GM18519 (cell line): ENCODE data around the gene RGCC.
A peak's percentile ranks its signal among the peaks of the same experiment; 100 is the strongest.

ENCODE experiments used
- ATAC-seq: cut with Tn5 transposase; IDR thresholded peaks from one replicate; pipeline ENCODE4 v1.9.1; 2021; ENCODE audit warnings: mild to moderate bottlenecking, moderate library complexity; ENCODE audit not compliant: unreplicated experiment, low FRiP score

The RGCC gene

DNA sequence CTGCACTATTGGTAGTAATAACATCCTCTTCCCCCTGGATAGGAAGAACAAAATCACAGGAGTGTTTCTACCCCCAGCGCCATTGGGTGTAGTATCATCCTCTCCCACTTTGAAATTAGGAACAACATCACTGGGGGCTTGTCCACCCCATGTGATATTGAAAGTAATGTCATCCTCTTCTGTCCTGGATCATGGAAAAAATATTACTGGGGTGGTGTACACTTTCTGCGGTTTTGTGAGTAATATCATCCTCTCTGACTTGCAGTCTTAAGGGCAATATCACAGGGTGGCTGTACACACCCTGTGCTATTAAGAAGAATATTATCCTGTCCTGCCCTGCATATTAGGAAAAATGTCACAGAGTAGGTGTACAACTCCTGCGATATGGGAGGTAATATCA is 4.9 kb upstream of the RGCC start:
- no peak for ATAC-seq

- no peak for ATAC-seq
Observed at GRCh38 chr13:41453620-41454019, 3.7 kb upstream of the RGCC start.

GRCh38 chr13:41454170-41454569 is 3.2 kb upstream of the RGCC start:
- ATAC-seq = no peak

DNA sequence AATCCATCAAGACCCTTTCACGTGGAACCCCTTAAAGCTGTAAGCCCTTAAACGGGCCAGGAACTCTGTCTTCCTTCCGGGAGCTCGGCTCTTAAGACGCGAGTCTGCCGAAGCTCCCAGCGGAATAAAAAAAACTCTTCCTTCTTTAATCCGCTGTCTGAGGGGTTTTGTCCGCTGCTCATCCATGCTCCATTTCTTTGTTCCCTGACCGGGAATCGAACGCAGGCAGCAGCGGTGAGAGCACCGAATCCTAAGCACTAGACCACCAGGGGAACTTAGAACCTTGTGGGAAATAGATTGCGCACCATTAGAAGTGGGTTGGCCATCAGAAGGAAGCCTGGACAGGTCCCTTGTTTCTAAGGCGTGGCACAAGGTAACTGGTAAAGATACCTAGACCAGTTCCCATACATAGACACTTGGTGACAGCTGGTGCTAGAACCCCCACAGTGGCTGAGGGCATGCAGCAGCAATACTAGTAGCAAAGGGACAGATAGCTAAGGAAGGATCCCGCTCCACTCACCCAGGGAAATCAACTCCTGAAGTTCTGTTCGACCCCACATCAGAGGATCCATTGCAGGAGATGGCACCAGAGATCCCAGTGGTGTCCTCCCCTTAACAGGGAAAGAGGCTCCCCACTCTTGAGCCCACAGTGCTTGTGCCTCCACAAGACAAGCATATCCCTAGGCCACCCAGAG is 1.5 kb upstream of the RGCC start:
- no peak for ATAC-seq

DNA sequence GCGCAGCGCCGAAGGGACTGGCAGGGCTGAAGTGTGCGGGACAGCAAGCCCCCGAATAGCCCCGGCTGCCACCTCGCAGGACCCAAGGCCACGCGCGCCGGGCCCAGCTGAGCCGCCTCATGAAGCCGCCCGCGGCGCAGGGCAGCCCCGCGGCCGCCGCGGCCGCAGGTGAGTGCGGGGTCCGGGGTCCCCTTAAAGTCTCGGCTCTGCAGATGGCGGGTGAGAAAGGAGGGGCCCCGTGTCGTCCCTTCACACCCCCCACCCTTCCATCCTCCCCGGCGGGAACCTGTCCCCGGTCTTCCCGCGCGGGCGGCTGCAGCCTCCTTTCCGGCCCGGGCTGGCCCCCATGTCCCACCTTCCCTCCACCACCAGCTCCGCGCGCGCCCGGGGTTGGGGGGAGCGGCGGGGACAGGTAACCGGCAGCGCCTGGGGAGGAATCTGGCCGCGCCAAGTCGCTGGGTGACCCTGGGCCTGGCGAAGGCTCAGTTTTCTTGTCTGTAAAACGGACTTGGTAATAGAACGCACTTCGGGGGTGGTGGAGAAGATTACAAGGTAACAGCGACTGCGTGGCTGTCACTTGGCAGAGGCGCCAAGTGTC is 338 bp downstream of the RGCC start:
- ATAC-seq = no peak

GRCh38 chr13:41458187-41458760 is 924 bp downstream of the RGCC start:
- no peak for ATAC-seq

DNA sequence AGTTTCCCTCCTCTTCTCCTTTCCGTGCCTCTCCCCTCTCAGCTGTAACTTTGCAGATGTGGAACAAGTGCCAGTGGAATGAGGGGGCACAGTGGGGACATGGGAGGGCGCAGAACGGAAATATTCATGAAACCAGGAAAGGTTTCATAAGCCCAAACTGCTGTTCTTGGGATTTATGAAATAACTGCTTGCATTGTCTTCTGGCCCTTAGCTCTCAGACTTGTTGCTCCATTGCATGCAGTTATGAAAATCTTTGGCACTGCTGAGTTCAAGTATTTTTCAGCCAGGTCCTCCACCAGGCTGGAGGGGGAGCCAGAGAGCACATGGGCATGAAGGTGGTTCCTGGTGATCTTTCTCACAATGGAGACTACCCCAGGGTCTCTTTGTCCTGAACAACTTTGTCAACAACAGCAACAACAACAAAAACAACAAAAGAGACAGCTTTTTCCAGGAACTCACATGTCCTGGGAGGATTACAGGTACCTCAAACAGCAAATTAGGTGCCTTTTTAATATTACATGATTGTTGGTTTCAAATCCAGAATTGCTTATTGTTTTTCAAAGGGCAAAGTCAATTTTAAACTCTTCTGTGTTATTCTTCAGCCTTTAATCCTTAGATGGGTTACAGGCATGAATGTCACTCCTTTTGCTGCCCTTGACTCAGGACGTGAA is 1.5 kb downstream of the RGCC start:
- no peak for ATAC-seq

- no peak for ATAC-seq
Observed at GRCh38 chr13:41459432-41460073, 2.2 kb downstream of the RGCC start.

DNA sequence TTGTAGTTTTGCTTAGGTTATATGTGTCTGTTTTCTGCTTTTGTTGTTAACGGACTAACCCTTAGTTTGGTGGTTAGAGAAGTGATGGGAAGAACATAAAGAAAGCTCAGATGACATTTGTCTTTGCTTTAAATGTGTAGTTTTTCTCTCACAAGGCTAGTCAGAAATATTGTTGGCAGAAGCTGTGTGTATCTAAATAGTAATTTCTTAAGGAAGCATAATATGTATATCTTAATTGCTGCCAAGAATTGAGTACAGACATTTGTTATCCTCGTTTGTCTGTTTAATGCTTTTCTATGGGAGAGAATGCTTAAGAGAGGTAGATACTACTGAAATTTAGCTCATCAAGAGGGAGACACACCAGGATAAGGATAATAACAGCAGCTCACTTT is 2.7 kb downstream of the RGCC start:
- no peak for ATAC-seq

DNA sequence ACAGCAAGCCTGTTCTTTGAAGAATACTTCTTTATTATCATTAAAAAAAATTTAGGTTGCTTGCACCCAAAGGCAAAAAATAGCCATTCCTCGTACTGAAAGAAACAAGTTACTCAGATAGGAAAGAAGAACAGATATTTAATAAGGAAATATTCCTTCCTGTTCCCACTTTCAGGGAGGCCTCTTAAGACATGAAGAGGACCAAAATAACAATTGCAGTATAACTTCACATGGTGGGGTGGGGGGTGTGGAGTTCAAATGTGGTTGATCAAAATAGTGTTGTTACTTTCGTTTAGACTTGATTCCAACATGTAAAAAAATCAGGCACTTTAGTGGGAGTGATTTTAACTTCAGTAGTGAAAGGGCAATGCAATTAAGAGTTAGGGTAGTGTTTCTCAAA is 3.6 kb downstream of the RGCC start:
- ATAC-seq = no peak

DNA sequence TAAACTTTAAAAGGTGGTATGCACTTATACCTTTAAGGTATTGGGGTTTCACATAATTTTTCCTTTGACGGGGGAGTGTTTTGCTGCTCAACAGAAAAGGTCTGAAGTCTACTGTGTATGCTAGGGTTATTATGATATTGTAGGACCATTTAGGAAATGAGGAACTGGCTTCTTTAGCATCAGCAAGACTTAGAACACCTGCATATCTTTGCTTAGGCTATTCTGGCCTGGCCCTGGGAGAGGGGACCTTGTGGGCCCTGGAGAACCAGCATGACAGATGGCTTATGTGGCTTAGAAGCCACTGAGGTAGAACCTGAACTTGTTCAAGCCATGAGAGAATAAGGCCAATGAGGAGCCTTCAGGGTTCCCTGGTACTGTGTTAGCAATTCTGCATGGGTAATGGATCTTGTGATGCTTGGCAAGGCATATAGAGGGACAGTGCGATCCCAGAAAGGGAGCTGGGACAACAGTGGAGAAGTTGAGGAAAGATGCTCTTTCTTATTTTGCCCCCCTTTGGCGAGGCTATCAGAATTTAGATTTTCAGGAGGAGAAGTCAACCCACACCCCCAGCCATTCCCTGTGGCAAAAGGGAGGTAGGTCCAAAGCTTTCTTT is 4.3 kb downstream of the RGCC start:
- no peak for ATAC-seq

DNA sequence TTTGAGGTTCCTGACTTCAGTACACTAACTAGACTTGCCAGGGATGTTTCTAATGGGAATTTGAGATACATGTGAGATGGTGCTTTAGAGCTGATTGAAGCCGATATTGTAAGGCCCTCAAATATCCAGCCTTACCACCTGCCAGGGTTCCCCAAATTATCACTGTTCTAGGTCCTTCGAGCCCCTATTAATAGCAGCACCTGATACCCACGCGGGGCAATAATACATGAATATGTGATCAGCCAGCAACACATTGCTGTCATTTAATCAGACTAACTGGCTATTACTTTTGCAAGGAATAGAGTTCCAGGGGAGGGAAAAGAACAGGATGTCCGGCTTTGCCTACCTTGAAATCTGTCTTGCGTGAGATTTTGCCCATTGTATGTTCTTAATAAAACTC is 5.1 kb downstream of the RGCC start:
- ATAC-seq = no peak

DNA sequence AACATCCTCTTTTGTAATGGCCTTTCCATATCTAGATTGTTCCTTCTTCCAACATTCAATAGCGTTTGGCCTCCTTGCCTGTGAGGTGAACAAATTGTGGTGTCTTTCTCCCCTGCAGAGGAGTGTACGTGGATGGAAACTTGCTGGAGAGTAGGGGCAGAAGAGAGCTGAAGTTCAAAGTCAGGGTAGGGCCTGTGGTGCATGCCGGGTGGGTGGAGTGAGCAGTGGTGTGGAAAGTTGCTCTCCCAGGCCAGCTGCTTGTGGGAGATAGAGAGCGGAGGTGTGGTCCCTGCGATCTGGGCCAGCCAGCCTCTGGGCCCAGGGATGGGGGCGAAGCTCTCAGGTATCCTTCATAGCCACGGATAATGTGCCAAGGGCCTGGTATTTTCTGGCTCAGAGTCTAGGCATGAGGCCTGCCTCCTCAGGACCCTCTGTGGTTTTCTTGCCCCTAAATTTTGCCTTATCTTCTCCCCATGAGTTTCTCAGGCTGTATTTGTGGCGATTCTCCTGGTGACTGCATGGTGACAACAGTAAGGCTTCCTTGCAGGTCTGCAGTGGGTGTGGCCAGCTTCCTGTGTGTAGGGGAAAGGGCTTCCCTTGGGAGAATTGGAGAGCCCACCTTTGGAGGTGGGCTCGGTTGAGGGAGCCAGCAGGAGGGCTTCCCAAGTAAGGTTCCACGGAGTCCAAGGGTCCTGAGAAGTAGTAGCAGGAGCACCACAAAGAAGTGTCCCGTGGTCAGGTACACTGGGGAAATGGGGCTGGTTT is 6.7 kb downstream of the RGCC start:
- ATAC-seq = no peak

DNA sequence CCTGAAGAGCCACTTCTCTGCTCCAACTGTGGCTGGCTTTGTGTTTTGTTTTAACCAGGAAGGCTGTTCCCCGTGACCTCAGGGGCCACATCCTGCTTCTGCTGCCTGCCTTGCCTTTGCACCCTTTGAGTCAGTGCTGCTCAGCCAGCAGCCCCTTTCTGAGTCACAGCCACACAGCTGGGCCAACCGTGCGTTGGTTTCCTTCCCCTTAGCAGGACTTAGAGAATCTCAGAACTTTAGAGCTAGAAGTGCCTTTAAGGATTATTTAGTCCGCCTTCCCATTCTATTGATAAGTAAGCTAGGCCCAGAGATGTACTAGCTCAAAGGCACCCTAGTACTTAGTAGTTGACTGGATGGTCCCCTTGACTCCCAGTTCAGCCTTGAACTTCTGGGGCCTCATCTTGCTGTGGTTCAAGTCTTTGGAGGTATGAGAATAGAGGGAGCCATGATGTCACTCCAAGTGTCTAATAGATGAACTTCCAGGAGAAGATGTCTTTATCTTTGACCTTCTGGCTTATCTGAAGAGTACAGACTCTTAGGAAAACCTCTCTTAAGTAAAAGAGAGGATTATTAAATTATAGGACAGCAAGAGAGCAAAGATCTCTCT is 8.0 kb downstream of the RGCC start:
- ATAC-seq = peak; percentile 87

DNA sequence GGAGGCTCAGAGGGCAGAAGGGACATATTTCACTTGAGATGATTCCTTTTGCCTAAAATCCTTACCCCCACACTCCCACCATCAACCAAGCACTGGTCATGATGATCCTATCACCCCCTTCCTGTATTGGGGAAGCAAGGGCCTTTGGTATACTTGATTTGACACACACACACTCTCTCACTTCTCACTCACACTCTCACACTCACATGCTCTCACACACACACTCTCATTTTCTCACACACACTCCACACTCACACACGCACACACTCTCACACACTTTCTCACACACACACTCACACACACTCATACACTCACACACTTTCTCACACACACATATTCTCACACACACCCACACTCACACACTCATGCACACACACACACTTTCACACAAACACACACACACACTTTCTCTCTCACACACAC is 8.6 kb downstream of the RGCC start:
- ATAC-seq = no peak

DNA sequence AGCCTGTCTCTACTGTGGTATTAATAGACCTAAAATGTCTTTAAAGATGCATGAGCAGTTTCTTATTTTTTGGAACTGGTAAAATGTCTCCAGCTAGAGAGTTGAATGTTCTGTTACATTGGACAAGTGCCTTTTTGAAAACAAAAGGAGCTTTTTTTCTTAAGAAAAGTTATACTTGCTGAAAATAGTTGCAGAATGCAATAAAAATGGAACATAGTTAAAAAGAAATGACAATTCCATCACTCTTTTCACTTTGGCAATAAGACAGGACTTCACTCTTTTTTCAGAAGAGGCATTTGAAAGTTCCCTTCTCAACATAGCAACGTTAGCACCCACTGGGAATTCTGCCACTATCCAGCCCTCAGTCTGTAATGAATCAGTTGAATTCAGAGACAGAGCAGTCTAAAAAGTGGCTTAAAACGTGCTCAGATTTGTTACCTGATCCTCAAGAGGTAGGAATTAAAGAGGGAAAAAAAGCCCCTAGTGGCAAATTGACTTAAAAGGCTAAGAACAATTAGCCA is 10.1 kb downstream of the RGCC start:
- no peak for ATAC-seq

GRCh38 chr13:41468631-41469030 is 11.3 kb downstream of the RGCC start:
- no peak for ATAC-seq

GRCh38 chr13:41470196-41470595 is 12.8 kb downstream of the RGCC start:
- ATAC-seq = no peak

GRCh38 chr13:41471785-41472184 is 14.4 kb downstream of the RGCC start:
- ATAC-seq = no peak
